Loucy (cell line): ENCODE data around the gene HSBP1L1.

Experiments
- EZH2phosphoT487 ChIP-seq: fragments of 200-600 bp; IDR thresholded peaks from 2 replicates; pipeline ENCODE4 v1.6.1; 2018; ENCODE audit warnings: antibody characterized with exemption, mild to moderate bottlenecking, moderate library complexity, borderline replicate concordance
- TF ChIP-seq, protein P1 (sequence below): fragments of 200-600 bp; sonication (generic); conservative IDR thresholded peaks from 2 replicates; pipeline ENCODE4 v1.5.1; 2014; ENCODE audit warnings: mild to moderate bottlenecking, antibody characterized with exemption, low read length

DNA sequence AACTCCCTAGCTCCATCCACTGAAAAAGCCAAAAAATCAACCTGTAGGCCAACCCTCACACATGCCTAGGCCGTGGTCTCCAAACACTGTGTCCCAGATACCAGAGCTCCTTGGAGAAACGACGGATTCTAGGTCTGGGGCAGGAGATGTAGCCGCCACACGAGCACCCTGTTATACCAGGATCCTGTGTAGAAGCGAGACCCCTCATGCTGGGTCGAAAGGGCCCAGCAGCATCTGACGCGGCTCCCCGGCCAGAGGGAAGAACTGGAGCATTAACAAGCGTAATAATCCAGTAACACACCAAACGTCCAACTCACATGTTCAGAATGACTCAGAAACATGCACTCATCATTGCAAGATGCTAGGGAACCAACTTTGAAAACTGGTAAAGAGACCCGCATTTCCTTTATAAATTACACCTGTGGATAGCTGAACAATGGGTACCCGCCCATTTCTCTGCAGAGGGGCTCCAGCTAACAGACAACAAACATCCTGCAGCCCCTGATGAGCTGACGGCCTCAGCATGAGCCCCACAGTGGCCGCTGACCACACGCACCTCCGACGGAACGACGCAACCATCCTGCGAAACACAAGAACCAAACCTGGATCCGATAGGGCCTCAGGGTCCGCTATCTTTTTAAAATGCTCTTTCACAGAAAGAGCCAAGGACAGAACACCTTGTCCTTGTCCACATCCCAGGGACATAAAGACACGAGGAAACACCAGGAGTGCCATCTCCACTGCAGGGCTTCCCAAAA lies 27.2 kb upstream of the HSBP1L1 start:
- TF ChIP-seq, protein P1, sequence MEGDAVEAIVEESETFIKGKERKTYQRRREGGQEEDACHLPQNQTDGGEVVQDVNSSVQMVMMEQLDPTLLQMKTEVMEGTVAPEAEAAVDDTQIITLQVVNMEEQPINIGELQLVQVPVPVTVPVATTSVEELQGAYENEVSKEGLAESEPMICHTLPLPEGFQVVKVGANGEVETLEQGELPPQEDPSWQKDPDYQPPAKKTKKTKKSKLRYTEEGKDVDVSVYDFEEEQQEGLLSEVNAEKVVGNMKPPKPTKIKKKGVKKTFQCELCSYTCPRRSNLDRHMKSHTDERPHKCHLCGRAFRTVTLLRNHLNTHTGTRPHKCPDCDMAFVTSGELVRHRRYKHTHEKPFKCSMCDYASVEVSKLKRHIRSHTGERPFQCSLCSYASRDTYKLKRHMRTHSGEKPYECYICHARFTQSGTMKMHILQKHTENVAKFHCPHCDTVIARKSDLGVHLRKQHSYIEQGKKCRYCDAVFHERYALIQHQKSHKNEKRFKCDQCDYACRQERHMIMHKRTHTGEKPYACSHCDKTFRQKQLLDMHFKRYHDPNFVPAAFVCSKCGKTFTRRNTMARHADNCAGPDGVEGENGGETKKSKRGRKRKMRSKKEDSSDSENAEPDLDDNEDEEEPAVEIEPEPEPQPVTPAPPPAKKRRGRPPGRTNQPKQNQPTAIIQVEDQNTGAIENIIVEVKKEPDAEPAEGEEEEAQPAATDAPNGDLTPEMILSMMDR = no peak
- TF ChIP-seq EZH2phosphoT487 = no peak
